Activated T-cell treated with anti-CD3 and anti-CD28 coated beads, Interleukin-2, amount 50 U/mL, for 24 hours (primary cell): Measurements from ENCODE around the gene ZP1.

Source experiments
- DNase-seq: peaks from one replicate; pipeline ENCODE4 v3.0.0-alpha.2; 2020
- H3K27ac Mint-ChIP-seq: 2 replicates; pipeline ENCODE4 v1.8.0; 2020; ENCODE audit warnings: mild to moderate bottlenecking, mixed read lengths
- H3K27me3 Mint-ChIP-seq: 2 replicates; pipeline ENCODE4 v1.8.0; 2020; ENCODE audit warnings: mixed read lengths
- H3K36me3 Mint-ChIP-seq: 2 replicates; pipeline ENCODE4 v1.8.0; 2020; ENCODE audit warnings: low read depth, mixed read lengths
- H3K4me1 Mint-ChIP-seq: 2 replicates; pipeline ENCODE4 v1.8.0; 2020; ENCODE audit warnings: low read depth, mixed read lengths
- H3K4me3 Mint-ChIP-seq: 2 replicates; pipeline ENCODE4 v1.8.0; 2020; ENCODE audit warnings: mild to moderate bottlenecking, moderate library complexity, mixed read lengths
- H3K9me3 Mint-ChIP-seq: 2 replicates; pipeline ENCODE4 v1.8.0; 2020; ENCODE audit warnings: mixed read lengths

The ZP1 gene

DNA sequence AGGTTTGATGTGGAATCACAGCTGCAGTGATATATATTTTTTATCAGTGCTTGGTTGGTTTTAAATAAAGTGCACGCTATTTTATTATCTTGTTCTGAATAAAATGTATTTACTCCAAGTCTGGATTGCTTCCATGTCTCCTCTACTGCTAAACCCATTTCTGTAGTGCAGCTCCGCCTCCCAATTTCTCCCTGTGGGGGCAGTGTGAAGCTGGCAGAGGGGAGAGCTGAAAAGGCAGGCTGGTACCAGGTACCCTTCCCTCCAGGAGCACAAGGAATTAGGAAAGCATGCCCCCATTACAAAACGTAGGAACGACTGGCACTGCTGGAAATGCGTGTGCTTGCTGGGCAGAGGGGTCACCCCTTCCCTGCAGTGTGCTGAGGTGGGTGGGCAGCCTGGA lies 56.0 kb downstream of the ZP1 start:
- Mint-ChIP-seq H3K4me1 (peaks cover 37% of the 10 kb centered on the region), H3K27ac (no peak overlapping the region), H3K4me3 (no peak overlapping the region), H3K36me3 (peaks cover 53% of the 10 kb centered on the region), H3K9me3 (no peaks in the 10 kb centered on the region), H3K27me3 (peaks cover 21% of the 10 kb centered on the region)
- DNase-seq: no peak

DNA sequence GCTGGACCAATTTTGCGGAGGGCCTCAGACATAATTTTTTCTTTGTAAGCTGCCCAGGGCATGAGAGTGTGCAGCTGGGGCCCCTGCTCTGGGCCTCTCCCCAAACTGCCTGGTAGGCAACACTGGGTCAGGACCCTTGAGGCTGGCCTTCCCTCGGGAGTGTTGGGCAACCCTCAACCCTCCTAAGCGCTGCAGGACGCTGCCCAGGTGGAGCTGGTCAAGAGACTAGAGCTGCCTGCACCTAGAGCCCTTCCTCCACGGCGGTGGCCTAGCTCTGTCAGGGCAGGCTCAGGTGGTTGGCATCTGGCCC lies 56.4 kb downstream of the ZP1 start:
- H3K27ac Mint-ChIP-seq: no peak overlapping the region
- no peak for DNase-seq
- H3K4me1 Mint-ChIP-seq: peaks cover 32% of the 10 kb centered on the region
- H3K36me3 Mint-ChIP-seq: peaks cover 50% of the 10 kb centered on the region
- peaks cover 21% of the 10 kb centered on the region for H3K27me3 Mint-ChIP-seq
- H3K9me3 Mint-ChIP-seq: no peaks in the 10 kb centered on the region
- peak overlapping the region; percentile 50 for H3K4me3 Mint-ChIP-seq

DNA sequence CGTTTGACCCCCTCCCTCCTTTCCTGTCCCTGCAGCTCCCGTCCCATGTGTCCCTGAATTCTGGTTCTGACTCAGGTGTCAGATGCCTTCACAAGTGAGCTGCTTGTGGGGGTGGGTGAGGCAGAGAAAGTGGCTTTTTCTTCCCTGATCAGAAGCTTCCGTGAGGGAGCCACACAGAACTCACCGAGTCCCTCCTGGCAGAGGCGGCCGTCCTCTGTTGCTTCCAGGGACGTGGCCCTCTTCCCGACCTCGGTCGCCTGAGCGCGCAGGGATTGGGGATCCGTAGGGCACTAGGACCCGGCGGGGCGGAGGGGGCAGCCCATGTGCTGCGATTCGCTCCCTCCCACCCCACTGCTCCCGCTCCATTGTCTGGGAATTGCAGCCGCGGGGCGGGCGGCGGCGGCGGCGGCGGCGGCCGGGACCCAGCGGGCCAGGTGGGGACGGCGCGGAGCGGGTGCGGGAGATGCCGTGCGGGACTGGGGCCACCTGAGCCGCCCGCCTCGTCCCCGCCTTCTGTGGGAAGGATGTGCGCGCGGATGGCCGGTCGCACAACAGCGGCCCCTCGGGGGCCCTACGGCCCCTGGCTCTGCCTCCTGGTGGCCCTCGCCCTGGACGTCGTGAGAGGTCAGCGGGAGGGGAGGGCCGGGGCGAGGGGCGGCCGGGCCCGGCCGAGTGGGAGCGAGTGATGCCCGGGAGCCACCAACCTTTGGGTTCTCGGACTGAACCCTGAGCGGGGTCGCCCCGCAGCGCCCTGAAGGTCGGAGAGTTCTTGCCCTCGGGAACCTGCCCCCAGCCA lies 57.0 kb downstream of the ZP1 start, which contains the start of gene TMEM132A:
TMEM132A (plus strand) TSS at position 351 of the 796 bp plus-strand sequence; CDS start at position 525, 174 bp downstream.
- H3K9me3 Mint-ChIP-seq: no peaks in the 10 kb centered on the region
- no peak within 1 kb of the TSS for H3K27ac Mint-ChIP-seq
- peak; percentile 55 for DNase-seq
- H3K4me1 Mint-ChIP-seq: peaks cover 27% of the 10 kb centered on the region
- H3K36me3 Mint-ChIP-seq: peaks cover 45% of the 10 kb centered on the region
- H3K4me3 Mint-ChIP-seq: peak within 1 kb of the TSS; percentile 53
- H3K27me3 Mint-ChIP-seq: peaks cover 21% of the 10 kb centered on the region
